Muscle of back (tissue), 11 donors: ENCODE data around the gene ARHGEF7. TPM values are rescaled to one million over a fixed set of nuclear protein-coding genes. Genes with fewer than 3 reads are reported as not detected.

Experiments used
- DNase-seq, 3 donors: peaks; one replicate each; pipeline versions ENCODE4 v3.0.0 to v3.0.0-alpha.2; 2013
- polyA plus RNA-seq, 10 donors: library from polyadenylated mRNA; unstranded; fragments of 120-200 nt; gene quantifications; one replicate each; pipeline ENCODE4 v1.2.1, GENCODE V29; 2013; ENCODE audit not compliant: insufficient read length in 10 of 10

Gene ARHGEF7
- polyA plus RNA-seq, 10 donors: 54.3 to 90.5 (median 73.8) TPM

DNA sequence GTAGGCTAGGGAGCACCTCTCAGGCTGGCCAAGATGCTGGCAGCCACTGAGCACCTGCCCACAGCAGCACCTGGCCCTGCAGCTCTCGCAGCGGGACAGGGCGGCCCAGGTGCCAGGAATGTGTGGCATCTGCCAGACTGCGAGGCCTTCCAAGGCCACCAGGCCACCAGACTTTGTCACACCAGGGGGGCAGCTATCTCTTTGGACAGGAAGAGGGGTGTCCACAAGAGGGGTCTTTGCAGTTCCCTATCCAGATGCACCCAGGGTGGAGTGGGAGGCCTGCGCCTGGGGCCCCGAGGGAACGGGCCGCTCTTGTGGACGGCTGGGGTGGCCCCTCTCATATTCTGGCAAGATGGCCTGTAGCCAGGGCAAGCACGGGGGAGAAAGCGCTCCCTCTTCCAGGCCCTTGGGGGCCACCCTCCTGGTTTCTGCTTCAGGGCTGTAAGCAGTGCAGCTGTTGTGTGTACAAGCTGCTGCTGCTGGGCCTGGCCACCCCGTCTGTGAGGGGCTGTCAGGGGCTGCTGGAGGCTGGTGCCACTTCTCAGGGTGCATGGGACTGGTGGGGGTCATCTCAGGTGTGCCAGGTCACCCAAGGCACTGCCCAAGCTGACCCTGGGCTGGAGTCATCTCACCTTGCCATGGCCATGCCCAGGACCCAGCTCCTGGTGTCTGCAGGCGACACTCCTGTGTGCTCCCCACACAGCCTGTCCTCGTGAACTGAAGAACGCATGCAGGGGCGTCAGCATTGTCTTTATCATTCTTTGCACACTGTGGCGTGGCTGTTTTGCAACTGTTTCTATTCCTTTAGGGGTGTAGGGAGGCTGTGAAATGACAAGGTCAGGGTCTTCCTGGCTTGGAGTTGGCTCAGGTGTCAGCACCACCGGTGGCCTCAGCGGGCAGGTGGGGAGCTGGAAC lies 207.1 kb downstream of the ARHGEF7 start:
- no peak for DNase-seq

GRCh38 chr13:111322916-111323331 lies 207.8 kb downstream of the ARHGEF7 start:
- DNase-seq: no peak

DNA sequence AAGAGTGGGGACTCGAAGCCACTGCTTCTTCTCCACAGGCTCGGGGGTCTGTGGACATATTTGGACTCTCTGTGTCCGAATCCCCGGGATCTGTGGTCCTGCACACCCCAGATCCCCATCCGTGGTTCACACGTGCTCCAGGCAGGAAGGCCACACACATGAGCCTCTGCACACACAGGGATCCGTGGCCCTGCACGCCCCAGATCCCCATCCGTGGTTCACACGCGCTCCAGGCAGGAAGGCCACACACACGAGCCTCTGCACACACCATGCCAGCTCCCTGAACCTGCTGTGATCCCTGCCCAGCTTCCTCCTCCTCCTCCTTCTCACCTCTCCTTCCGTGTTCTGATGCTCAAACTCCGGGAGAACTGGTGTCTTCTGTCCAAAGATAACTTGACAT lies 208.4 kb downstream of the ARHGEF7 start:
- DNase-seq: no peak

- DNase-seq: no peak
Observed at GRCh38 chr13:111323950-111324651, 209.0 kb downstream of the ARHGEF7 start.

- DNase-seq: no peak
Observed at GRCh38 chr13:111324736-111325135, 209.6 kb downstream of the ARHGEF7 start.

- DNase-seq: no peak
Observed at GRCh38 chr13:111325146-111325890, 210.2 kb downstream of the ARHGEF7 start.

GRCh38 chr13:111325941-111326620 lies 211.0 kb downstream of the ARHGEF7 start:
- no peak for DNase-seq

DNA sequence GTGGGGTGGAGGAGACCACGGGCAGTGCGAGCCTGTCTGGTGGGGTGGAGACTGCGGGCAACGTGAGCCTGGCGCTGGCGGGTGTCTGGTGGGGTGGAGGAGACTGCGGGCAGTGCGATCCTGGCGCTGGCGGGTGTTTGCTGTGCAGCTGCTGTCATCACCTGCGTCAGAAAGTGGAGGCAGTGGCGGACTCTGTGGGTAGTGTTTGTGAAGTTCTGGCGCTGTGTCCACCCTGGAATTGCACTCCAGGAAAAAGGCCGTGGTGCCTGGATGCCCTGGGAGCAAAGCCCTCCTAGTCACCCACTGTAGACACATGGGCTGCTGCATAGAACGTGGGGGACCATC lies 211.5 kb downstream of the ARHGEF7 start:
- no peak for DNase-seq

DNA sequence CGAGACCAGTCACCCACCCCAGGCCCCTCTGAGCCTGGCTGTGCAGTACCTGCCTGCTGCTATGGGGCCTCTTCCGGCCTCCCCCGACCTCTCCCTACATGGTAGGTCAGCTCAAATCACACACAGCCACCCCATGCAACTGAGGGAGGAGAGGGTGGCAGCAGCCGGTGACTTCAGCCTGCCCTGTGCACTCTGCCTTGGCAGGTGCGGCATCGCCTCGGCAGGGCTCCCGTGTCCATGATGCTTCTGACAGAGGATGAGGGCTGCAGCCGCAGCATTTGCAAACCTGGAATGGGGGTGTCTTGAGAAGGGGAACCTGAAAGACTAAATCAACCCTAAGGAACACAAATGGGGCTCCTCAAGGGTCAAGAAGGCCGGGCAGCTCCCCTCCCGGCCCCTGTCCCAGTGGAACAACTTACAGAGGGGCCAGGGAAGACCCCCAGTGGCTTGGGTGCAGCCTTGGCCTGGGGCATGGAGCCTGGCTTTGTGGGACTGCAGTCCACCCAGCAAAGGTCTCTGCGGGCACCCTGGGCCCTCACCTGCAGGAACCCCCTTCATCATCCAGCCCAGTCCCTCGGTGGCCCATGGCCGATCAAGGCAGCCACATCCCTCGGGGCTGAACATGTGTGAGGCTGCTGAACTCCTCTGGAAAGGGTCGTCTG lies 212.0 kb downstream of the ARHGEF7 start:
- no peak for DNase-seq

GRCh38 chr13:111327730-111328573 lies 212.8 kb downstream of the ARHGEF7 start:
- DNase-seq: no peak

DNA sequence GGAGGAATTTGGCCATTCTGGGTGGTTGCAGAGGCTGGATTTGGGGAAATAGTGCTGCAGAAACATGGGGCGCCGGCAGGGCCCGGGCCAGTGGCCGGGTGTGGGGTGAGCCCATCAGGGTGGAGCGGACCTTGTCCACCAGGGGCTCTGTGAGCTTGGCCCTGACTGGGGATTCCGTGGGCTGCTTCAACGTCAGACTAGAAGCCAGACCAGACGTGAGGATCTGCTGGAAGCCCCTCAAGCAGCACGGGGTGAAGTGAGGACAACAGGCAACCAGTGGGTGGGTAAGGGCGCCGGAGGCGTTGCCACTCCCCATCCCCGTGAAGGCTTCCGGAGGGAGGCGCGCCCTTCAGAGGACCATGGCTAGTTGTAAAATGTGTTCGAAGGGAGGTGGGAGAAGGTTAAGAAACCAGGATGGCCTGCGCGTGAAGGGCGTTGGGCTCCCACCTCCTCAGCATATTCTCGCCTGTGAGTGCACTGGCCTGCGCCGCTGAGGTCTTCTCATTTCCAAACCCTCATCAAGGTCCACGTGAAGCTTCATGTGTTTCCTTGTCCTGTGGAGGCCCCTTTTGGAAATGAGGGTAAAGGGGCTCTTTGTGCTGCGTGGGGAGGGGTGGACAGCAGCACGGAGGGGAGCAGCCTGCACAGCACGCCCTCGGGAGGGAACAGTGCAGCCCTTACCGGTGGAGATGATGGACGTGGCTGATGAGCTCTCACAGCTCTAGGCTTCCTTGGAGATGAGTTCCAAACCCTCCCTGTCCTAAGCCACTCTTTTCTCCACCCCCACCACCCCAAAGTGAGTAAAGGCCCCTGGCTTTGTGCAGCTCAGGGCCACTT lies 213.7 kb downstream of the ARHGEF7 start:
- no peak for DNase-seq

GRCh38 chr13:111329641-111330040 lies 214.5 kb downstream of the ARHGEF7 start:
- DNase-seq: no peak

- no peak for DNase-seq
Observed at GRCh38 chr13:111330066-111330610, 215.0 kb downstream of the ARHGEF7 start.

DNA sequence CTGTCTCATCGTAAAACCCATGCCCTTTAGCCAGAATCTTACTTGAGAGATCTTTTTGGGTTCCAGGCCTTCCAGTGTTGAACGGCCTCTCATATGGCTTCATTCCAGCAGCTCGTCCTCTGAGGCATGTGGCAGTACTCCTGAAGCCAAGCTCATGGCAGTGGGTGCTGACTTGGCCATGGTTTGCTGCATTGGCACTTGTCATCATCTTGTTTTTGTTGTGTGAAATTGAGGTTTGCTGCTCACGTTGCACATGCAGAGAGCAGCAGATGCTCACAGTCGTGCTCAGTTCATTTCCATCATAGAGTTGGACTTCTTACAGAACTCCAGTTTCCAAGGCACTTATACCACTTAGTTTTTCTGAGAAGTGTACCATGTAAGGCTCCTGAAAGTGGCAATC lies 220.2 kb downstream of the ARHGEF7 start:
- DNase-seq: no peak

DNA sequence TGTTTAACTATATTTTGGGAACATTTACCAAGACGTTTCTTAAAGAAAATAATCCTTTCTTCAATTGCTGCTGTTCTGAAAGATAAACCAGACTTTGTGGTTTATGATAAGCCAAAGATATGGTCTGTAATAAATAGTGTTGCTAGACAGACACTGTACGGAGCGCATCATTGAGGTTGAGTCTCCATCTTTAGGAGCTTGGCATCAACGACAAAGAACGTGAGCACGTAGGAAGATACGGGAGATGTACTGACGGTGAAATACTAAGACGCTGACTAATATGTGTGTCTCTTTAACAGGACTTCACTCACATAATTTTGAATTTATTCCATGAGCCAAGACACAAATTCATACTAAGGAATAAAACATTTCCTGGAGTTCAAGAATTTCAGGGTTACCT lies 221.6 kb downstream of the ARHGEF7 start:
- no peak for DNase-seq

- peak in 1 of 3 donors; percentile 75 for DNase-seq
Observed at GRCh38 chr13:111337206-111337605, 222.1 kb downstream of the ARHGEF7 start.

DNA sequence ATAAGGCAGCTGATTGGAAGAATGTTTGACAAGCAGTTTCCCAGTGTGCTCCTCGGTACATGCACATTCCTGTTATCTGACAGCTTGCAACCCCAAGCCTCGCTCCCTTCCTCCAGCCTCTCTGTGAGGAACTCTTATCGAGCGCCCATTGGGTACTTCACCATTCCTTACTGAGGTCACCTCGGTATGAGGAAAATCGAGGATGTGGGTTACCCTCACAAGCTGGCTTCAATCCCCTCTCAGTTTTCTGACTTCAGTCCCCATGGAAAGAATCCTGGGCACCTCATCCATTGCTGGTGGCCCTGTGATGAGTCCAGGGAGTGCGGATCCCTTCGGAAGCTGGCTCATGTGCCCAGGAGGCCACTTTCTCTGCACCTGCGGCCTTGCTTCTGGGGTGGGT lies 222.6 kb downstream of the ARHGEF7 start:
- no peak for DNase-seq

DNA sequence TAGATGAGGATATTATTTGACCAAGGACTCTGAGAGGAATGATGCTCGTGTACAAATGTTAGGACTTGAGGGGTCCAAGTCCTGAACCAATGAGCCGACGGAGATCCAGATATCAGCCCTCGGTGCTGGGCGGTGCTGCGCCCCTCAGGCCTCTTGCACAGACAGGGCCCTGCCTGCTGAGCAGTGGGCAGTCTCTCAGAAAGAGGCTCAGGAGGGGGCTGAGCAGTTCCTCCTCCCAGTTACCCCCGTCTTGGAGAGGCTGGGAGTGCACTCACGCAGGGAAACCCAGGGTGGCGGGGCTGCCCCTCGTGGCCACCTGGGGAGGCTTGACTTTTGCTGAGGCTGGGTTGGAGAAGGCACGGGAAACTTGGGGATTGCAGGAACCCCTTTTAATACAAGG lies 223.7 kb downstream of the ARHGEF7 start:
- no peak for DNase-seq
